Hippocampal formation (tissue), 2 donors: ENCODE results near the gene KAZALD1.

Experiments used
- DNase-seq, 2 donors: peaks; one replicate each; lab custom pipeline; 2025; lab: John Stamatoyannopoulos, UW

The KAZALD1 gene

GRCh38 chr10:101094121-101094879, 32.5 kb downstream of the KAZALD1 start:
- DNase-seq: no peak

DNA sequence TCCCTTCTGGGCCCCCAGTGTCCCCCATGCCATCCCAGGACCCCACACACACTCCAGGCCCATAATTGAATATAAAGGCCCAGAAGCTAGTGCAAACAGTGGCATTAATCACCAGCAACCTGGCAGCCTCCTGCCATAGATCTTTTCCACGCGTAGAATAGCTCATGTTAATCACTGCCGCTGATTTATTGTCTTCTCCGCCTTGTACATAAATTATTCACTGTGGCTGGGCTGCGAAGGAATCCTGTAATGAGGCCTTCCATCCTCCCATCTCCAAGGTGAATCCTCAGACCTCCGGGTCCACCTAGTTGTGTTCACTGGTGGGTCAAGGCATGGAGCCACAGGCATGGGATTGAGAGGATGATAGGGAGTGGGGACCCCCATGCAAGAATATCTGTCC, 33.2 kb downstream of the KAZALD1 start:
- DNase-seq: no peak

GRCh38 chr10:101095550-101096213, 33.9 kb downstream of the KAZALD1 start:
- peak in 1 of 2 donors; percentile 4 for DNase-seq

DNA sequence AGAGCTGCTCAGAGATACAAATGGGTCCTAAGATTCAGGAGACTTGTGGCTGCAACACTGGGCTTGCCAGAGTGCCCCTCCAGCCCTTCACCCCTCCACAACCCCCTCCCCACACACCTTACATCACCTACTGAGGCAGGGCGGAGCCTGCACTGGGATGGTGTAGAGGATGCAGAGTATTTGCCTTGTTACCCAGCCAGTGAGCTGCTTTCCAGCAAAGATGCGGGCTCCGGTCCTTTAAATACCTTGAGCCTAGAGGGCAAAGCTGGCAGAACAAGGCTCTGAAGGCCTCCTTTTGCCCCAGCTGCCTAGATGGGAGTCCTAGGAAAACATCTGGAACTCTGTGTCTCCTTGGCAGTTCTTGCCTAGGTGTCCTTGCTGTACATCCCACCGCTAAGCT, 34.6 kb downstream of the KAZALD1 start:
- no peak for DNase-seq

- DNase-seq: no peak
Observed at GRCh38 chr10:101097881-101098280, 36.1 kb downstream of the KAZALD1 start.

DNA sequence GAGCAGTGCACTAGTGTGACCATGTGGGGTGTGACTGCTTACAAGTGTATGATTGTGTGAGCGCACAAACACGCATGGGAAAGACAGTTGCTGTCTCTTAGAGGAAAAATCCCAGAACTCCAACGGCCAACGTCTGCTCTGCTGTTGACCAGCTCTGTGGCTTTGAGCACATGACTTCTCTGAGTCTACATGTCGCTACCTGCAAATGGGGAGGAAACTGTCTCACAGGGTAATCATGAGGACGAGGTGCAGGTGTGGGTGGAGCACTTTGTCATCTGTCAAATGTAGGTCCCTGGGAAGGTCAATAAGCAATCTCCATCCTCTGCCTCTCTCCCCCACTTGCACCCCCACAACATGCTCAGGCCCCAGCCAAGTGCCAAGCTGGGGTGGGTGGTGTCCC, 38.1 kb downstream of the KAZALD1 start:
- no peak for DNase-seq

DNA sequence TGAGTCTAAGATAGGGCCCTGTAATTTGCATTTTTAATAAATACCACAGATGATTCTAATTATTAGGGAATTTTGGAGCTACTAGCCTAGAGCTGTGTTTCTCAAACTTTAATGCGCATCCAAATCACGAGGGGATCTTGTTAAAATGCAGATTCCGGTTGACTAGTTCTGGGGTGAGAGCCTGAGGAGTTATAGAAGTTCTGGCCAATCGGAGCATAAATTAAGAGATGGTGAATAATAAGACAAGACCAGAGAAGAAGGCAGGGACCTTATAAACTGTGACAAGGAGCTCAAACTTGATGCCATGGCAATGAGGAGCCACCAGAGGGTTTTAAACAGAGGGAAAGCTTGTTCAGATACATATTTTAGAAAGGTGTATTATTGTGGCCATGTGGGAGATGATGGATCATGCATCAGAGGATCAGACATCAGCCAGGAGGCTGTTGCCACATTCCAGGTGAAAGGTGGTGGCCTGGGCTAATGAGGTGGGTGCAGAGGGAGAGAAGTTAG, 39.6 kb downstream of the KAZALD1 start:
- no peak for DNase-seq

- DNase-seq: no peak
Observed at GRCh38 chr10:101103430-101103829, 41.6 kb downstream of the KAZALD1 start.

GRCh38 chr10:101106351-101106750, 44.6 kb downstream of the KAZALD1 start:
- no peak for DNase-seq

GRCh38 chr10:101107771-101108170, 46.0 kb downstream of the KAZALD1 start:
- DNase-seq: no peak

DNA sequence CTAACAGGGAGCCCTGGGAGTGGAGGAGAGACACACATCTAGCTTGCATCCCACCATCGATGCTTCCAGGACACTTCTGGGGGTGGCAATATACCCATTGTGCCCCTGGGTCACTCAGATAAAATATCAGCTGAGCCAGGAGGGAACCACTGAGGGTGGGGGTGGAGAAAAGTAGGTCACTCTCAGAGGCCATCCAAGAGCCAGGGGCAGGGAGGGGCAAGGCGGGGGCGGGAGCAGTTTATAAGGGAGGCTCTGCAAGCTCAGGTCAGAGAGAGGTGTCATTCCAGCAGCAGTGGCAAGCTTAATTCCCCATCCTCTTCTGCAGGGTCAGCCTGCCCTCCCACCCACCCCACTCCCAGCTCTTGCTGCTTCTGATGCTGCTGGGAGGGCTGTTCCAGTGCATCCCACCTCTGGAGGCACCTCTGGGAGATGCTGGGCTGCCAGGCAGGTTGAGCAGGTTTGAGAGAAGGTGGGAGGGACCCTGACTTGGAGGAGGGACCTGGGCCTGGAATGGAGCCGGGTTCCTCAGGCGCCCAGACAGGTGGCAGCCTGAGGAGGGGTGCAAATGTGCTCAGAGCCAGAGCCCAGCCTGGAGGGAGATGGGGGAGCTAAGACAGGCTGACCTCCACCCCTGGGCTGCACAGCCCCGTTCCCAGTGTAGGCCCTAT, 49.2 kb downstream of the KAZALD1 start:
- DNase-seq: no peak

GRCh38 chr10:101111547-101111946, 49.8 kb downstream of the KAZALD1 start:
- DNase-seq: no peak

DNA sequence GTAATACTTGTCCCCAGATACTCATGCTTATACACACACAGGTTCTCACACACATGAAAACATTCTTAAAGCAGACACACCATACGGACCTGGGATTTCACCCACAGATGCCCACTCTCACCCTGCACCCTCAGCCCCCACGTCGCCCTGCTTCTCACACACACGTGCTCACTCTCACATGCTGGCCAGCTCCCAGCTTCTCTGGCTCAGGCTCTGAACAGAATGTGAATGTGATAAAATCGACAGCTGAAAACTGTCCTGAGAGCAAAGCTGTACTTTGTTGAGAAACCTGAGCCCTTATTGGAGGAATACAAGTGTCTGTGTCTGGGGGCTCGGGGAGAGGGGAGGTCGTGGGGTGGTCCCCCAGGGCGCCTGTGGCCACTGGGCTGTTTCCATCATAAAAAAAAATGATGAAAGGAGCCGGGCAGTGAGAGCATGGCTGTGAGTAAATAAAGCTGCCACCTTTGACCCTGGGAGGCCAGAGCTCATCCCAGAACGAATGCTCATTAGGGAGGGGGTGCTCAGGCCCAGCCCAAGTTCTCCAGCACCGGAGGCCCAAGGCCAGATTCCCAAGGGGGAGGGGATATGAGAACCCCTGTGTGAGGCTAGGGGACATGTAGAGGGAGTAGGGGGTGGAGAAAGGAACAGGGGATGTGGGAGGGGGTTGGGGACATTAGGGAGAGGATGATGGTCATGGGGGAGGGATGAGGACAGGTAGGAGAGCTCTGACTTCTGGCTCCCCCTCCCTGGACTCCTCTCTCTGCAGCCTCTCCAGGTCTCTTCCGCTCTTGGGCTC, 51.2 kb downstream of the KAZALD1 start:
- DNase-seq: no peak

DNA sequence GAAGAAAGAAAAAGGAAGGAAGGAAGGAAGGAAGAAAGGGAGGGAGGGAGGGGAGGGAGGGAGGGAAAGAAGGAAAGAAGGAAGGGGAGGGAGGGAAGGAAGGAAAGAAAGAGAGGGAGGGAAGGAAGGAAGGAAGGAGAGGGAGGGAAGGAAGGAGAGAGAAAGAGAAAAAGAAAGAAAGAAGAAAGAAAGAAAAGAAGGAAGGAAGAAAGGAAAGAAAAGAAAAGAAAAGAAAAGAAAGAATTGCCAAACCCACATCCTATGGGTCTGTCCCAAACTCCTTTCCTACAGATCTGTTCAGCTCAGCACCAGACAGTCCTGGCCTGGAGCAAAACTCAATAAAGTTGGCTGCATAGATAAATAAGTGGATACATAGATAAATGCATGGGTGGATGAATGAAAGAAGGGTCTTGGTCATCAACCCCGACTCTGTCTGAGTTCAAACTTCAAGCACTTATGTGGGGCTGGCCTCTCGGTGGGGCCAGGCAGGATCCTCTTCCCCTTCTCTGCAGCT, 52.2 kb downstream of the KAZALD1 start:
- DNase-seq: no peak

- no peak for DNase-seq
Observed at GRCh38 chr10:101114646-101115045, 52.9 kb downstream of the KAZALD1 start.
